Vagina (tissue), 2 donors: ENCODE measurements around the gene RGS6.

Experiments
- POLR2A ChIP-seq, 2 donors: fragments of 450-650 bp; IDR thresholded peaks; one replicate each; pipeline ENCODE4 v1.6.1; 2017; ENCODE audit warnings: antibody characterized with exemption in 2 of 2, mild to moderate bottlenecking in 2 of 2, moderate library complexity in 2 of 2
- TF ChIP-seq, protein P1 (sequence below), 3 experiments: fragments of 450-650 bp in 2 of 3; fragments of 200-600 bp in 1 of 3; sonication (generic) in 1 of 3; IDR thresholded peaks; one replicate each; pipeline ENCODE4 v1.5.1; 2017 to 2019; ENCODE audit warnings: antibody characterized with exemption in 3 of 3, mild to moderate bottlenecking in 2 of 3, moderate library complexity in 2 of 3

DNA sequence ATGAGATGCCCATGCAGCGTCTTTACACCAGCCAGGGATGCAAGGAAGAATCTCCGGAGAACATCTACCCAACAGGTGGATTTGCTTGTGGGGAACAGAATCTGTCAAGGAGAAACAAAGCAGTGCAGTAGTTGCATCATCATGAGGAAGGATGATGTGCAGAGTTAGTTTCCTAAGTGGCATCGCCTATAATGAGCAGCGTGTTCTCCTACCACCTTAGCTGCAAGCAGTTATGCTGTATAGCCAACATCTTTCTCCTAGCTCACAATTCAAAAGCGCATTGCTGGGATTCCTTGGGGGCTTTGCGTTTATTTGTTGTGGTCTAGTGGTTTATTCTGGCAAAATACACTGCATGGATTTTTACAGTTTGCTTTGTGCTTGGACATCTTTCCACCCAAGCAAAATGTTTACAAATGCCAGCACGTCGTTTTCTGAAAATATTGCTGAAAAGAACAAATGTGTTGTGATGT is 233.0 kb downstream of the RGS6 start:
- no peak for TF ChIP-seq POLR2A (IDR thresholded peaks at IDR 0.05)
- TF ChIP-seq, protein P1, sequence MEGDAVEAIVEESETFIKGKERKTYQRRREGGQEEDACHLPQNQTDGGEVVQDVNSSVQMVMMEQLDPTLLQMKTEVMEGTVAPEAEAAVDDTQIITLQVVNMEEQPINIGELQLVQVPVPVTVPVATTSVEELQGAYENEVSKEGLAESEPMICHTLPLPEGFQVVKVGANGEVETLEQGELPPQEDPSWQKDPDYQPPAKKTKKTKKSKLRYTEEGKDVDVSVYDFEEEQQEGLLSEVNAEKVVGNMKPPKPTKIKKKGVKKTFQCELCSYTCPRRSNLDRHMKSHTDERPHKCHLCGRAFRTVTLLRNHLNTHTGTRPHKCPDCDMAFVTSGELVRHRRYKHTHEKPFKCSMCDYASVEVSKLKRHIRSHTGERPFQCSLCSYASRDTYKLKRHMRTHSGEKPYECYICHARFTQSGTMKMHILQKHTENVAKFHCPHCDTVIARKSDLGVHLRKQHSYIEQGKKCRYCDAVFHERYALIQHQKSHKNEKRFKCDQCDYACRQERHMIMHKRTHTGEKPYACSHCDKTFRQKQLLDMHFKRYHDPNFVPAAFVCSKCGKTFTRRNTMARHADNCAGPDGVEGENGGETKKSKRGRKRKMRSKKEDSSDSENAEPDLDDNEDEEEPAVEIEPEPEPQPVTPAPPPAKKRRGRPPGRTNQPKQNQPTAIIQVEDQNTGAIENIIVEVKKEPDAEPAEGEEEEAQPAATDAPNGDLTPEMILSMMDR (IDR thresholded peaks at IDR 0.05) = no peak
